Omental fat pad (tissue), 4 donors: ENCODE measurements around the gene FAM13A. TPM values are rescaled to one million over a fixed set of nuclear protein-coding genes. Genes with fewer than 3 reads are reported as not detected.

ENCODE experiments used
- ATAC-seq: fragments of 150-250 bp; one replicate; pipeline ENCODE4 v1.9.1; 2016; ENCODE audit warnings: mild to moderate bottlenecking, moderate library complexity; ENCODE audit not compliant: low FRiP score
- DNase-seq: peaks from one replicate; pipeline ENCODE4 v3.0.0-alpha.2; 2019; ENCODE audit warnings: low spot score
- CTCF ChIP-seq, 3 donors: fragments of 450-650 bp; IDR thresholded peaks; one replicate each; pipeline ENCODE4 v1.5.1; 2016 to 2017; ENCODE audit warnings: antibody characterized with exemption in 3 of 3, mild to moderate bottlenecking in 3 of 3, moderate library complexity in 2 of 3
- total RNA-seq, 4 donors: library from RNA; depleted of rRNA; stranded (reverse); fragments of >200 nt; gene quantifications; one replicate each; pipeline ENCODE4 v1.1.0, GENCODE V29; 2016

FAM13A gene
- total RNA-seq, 4 donors from 2014 or later: 48.5 to 84.2 (median 51.2) TPM

GRCh38 chr4:88729146-88729760, 327.7 kb downstream of the FAM13A start:
- no peak for ATAC-seq
- TF ChIP-seq CTCF (IDR thresholded peaks at IDR 0.05): no peak
- DNase-seq: no peak

- no peak for TF ChIP-seq CTCF (IDR thresholded peaks at IDR 0.05)
- DNase-seq (no peak), ATAC-seq (no peak)
Observed at GRCh38 chr4:88728146-88728545, 328.8 kb downstream of the FAM13A start.

GRCh38 chr4:88725986-88726385, 331.0 kb downstream of the FAM13A start:
- ATAC-seq: no peak
- no peak for TF ChIP-seq CTCF (IDR thresholded peaks at IDR 0.05)
- no peak for DNase-seq

- no peak for ATAC-seq
Observed at GRCh38 chr4:88725143-88725542, 331.8 kb downstream of the FAM13A start.

GRCh38 chr4:88724406-88724805, 332.6 kb downstream of the FAM13A start:
- DNase-seq: no peak
- TF ChIP-seq CTCF (IDR thresholded peaks at IDR 0.05): no peak
- no peak for ATAC-seq

More at GRCh38 chr4:88725143-88725542, 331.8 kb downstream of the FAM13A start:
- TF ChIP-seq CTCF (IDR thresholded peaks at IDR 0.05): no peak
- no peak for DNase-seq

GRCh38 chr4:88722828-88723227, 334.2 kb downstream of the FAM13A start:
- ATAC-seq: no peak

More at GRCh38 chr4:88722828-88723227, 334.2 kb downstream of the FAM13A start:
- no peak for DNase-seq
- no peak for TF ChIP-seq CTCF (IDR thresholded peaks at IDR 0.05)
